Neuronal stem cell (in vitro differentiated cells): Measurements from ENCODE around the gene ITPR2.
"Not testable (repeated sequence)": the region's sequence is repeated elsewhere in the genome, so short reads cannot be mapped to it uniquely, and the experiment has no call there.

ENCODE experiments used
- DNase-seq: peaks from one replicate; pipeline ENCODE4 v3.0.0-alpha.2; 2013; ENCODE audit warnings: low spot score
- H2AFZ ChIP-seq: one replicate; pipeline ENCODE4 v1.6.1; 2013; ENCODE audit warnings: mild to moderate bottlenecking, low read length, inconsistent platforms
- H2AK5ac ChIP-seq: 2 replicates; pipeline ENCODE4 v1.6.1; 2013; ENCODE audit warnings: low read depth, mild to moderate bottlenecking, inconsistent platforms, low read length, moderate library complexity, mixed read lengths
- H2BK120ac ChIP-seq: 2 replicates; pipeline ENCODE4 v1.6.1; 2013; ENCODE audit warnings: low read depth, mild to moderate bottlenecking, inconsistent platforms, low read length, moderate library complexity, mixed read lengths
- H2BK12ac ChIP-seq: one replicate; pipeline ENCODE4 v1.6.1; 2013; ENCODE audit warnings: low read length, inconsistent platforms
- H2BK15ac ChIP-seq: 2 replicates; pipeline ENCODE4 v1.6.1; 2013; ENCODE audit warnings: mild to moderate bottlenecking, low read length, inconsistent platforms, mixed read lengths
- H2BK5ac ChIP-seq: one replicate; pipeline ENCODE4 v1.6.1; 2013; ENCODE audit warnings: inconsistent platforms, mild to moderate bottlenecking, low read length, moderate library complexity
- H3K14ac ChIP-seq: one replicate; pipeline ENCODE4 v1.6.1; 2013; ENCODE audit warnings: low read length, inconsistent platforms
- H3K18ac ChIP-seq: 2 replicates; pipeline ENCODE4 v1.6.1; 2013; ENCODE audit warnings: low read length, inconsistent platforms
- H3K23ac ChIP-seq: 2 replicates; pipeline ENCODE4 v1.6.1; 2013; ENCODE audit warnings: low read depth, mild to moderate bottlenecking, mixed read lengths, low read length, inconsistent platforms; ENCODE audit not compliant: poor library complexity
- H3K27ac ChIP-seq: replicated peaks from 3 replicates; pipeline ENCODE4 v1.5.1; 2013; ENCODE audit warnings: low read length, inconsistent platforms
- H3K27me3 ChIP-seq, 3 experiments: 2 replicates each; pipeline ENCODE4 v1.6.1; 2013; ENCODE audit warnings: low read length in 3 of 3, mild to moderate bottlenecking in 2 of 3, inconsistent platforms in 1 of 3, low read depth in 1 of 3, mixed read lengths in 1 of 3, moderate library complexity in 1 of 3; ENCODE audit not compliant: control insufficient read depth in 3 of 3, insufficient read depth in 3 of 3
- H3K36me3 ChIP-seq, 2 donors: replicated peaks in 1 of 2; 2 replicates each; pipeline ENCODE4 v1.6.1; 2013; ENCODE audit warnings: low read length in 2 of 2; ENCODE audit not compliant: control insufficient read depth in 2 of 2, insufficient read depth in 2 of 2
- H3K4ac ChIP-seq: 2 replicates; pipeline ENCODE4 v1.6.1; 2013; ENCODE audit warnings: inconsistent platforms, mild to moderate bottlenecking, low read length, moderate library complexity
- H3K4me1 ChIP-seq, 2 donors: 1 replicate in 1 of 2; 2 replicates in 1 of 2; pipeline ENCODE4 v1.6.1; 2013; ENCODE audit warnings: low read length in 2 of 2, low read depth in 1 of 2; ENCODE audit not compliant: control insufficient read depth in 2 of 2, insufficient read depth in 1 of 2
- H3K4me2 ChIP-seq: one replicate; pipeline ENCODE4 v1.6.1; 2013; ENCODE audit warnings: mild to moderate bottlenecking, low read length, inconsistent platforms; ENCODE audit not compliant: insufficient read depth, poor library complexity, severe bottlenecking
- H3K4me3 ChIP-seq, 2 donors: 2 replicates each; pipeline ENCODE4 v1.5.1; 2013; ENCODE audit warnings: low read length in 2 of 2, mild to moderate bottlenecking in 2 of 2, inconsistent platforms in 1 of 2, moderate library complexity in 1 of 2
- H3K79me1 ChIP-seq: one replicate; pipeline ENCODE4 v1.6.1; 2013; ENCODE audit warnings: low read depth, mild to moderate bottlenecking, inconsistent platforms, low read length, moderate library complexity
- H3K9ac ChIP-seq: one replicate; pipeline ENCODE4 v1.6.1; 2013; ENCODE audit warnings: mild to moderate bottlenecking, low read depth, low read length, inconsistent platforms; ENCODE audit not compliant: poor library complexity
- H3K9me3 ChIP-seq, 2 donors: replicated peaks in 1 of 2; 2 replicates each; pipeline versions ENCODE3 to v1.6.1; 2013; ENCODE audit warnings: low read length in 2 of 2, mild to moderate bottlenecking in 2 of 2, inconsistent platforms in 1 of 2, low read depth in 1 of 2, mixed read lengths in 1 of 2, moderate library complexity in 1 of 2; ENCODE audit not compliant: control insufficient read depth in 2 of 2, insufficient read depth in 1 of 2
- H4K8ac ChIP-seq: one replicate; pipeline ENCODE4 v1.6.1; 2013; ENCODE audit warnings: low read depth, mild to moderate bottlenecking, inconsistent platforms, low read length, moderate library complexity
- H4K91ac ChIP-seq: one replicate; pipeline ENCODE4 v1.6.1; 2013; ENCODE audit warnings: low read length, low read depth, mild to moderate bottlenecking, inconsistent platforms; ENCODE audit not compliant: poor library complexity
- WGBS, 2 donors: extraction: QIAGEN DNeasy Blood & Tissue Kit; methylation state at CpG; one replicate each; pipeline ENCODE4 v1.1.7; 2013; ENCODE audit warnings: missing lambda C conversion rate in 2 of 2, mixed read lengths in 1 of 2; ENCODE audit not compliant: insufficient read length in 2 of 2, insufficient replicate concordance in 1 of 2; ENCODE audit errors: extremely low coverage in 2 of 2; 5-methylcytosine and 5-hydroxymethylcytosine counted together

The ITPR2 gene

DNA sequence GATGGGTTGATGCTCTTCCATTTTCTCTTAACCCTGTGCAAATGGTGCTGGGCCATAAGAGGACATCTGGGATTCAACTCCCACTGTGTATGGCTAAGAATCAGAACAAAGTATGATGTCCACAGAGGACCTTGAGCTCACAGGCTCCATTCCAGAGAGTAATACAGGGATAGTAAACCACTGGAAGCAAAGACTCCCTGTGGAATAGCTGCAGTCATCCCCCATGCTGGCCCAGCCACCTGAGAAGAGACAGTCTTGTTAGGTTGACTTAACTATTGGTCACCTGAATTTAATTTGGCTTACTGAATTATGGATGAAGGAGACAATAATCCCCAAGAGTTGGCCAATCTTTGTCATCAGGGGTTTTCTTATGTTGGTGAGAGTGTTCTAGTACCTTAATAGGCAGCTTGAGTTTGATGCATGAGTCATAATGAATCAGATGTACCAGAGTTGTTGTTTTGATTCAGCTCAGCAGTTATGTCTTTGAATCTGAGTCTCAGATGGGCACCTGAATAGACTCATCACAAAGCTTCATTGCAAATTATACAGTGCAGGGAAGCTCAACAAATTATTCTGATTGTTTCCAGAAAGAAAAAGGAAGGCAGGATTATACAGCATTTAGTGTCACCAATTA lies 514.9 kb downstream of the ITPR2 start:
- H3K18ac ChIP-seq = no peak overlapping the region
- no peak overlapping the region for H4K91ac ChIP-seq
- no peak overlapping the region for H3K9ac ChIP-seq
- H3K36me3 ChIP-seq = no peaks in the 10 kb centered on the region
- H2AK5ac ChIP-seq = no peak overlapping the region
- peak overlapping the region; percentile 84 for H2AFZ ChIP-seq
- H3K79me1 ChIP-seq = no peaks in the 10 kb centered on the region
- no peak overlapping the region for H2BK15ac ChIP-seq
- H2BK120ac ChIP-seq = no peak overlapping the region
- H2BK12ac ChIP-seq = no peak overlapping the region
- no peak for DNase-seq
- peaks cover 0 to 6% of the 10 kb centered on the region in 2 donors for H3K9me3 ChIP-seq
- no peak overlapping the region for H3K27ac ChIP-seq
- H3K4ac ChIP-seq = no peak overlapping the region
- H3K23ac ChIP-seq = no peak overlapping the region
- no peak overlapping the region for H2BK5ac ChIP-seq
- no peak overlapping the region for H3K14ac ChIP-seq
- H3K4me1 ChIP-seq = peaks cover 0 to 6% of the 10 kb centered on the region in 2 donors
- H3K4me3 ChIP-seq = no peak overlapping the region
- H4K8ac ChIP-seq = no peak overlapping the region
- no peaks in the 10 kb centered on the region for H3K27me3 ChIP-seq
- H3K4me2 ChIP-seq = no peak overlapping the region

DNA sequence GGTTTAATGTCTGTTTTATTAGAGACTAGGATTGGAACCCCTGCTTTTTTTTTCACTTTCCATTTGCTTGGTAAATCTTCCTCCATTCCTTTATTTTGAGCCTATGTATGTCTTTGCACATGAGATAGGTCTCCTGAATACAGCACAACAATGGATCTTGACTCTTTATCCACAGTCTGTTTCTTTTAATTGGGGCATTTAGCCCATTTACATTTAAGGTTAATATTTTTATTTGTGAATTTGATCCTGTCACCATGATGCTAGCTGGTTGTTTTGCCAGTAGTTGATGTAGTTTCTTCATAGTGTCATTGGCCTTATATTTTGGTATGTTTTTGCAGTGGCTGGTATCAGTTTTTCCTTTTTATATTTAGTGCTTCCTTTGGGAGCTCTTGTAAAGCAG lies 518.9 kb downstream of the ITPR2 start:
- not testable (repeated sequence) for H2AK5ac ChIP-seq, H3K9me3 ChIP-seq, H3K79me1 ChIP-seq, H3K18ac ChIP-seq, H3K4me3 ChIP-seq, DNase-seq, H3K4me2 ChIP-seq, H2AFZ ChIP-seq, H3K9ac ChIP-seq, H2BK120ac ChIP-seq, H2BK15ac ChIP-seq, H3K4me1 ChIP-seq, H2BK5ac ChIP-seq, H2BK12ac ChIP-seq, H3K14ac ChIP-seq, H3K36me3 ChIP-seq, H4K8ac ChIP-seq, H3K4ac ChIP-seq, H3K23ac ChIP-seq, H3K27ac ChIP-seq, H4K91ac ChIP-seq, H3K27me3 ChIP-seq

DNA sequence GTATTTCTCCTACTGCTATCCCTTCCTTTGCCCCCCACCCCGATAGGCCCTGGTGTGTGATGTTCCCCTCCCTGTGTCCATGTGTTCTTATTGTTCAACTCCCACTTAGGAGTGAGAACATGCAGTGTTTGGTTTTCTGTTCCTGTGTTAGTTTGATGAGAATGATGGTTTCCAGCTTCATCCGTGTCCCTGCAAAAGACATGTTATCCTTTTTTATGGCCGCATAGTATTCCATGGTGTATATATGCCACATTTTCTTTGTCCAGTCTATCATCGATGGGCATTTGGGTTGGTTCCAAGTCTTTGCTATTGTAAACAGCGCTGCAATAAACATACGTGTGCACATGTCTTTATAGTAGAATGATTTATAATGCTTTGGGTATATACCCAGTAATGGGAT lies 522.5 kb downstream of the ITPR2 start:
- not testable (repeated sequence) for H3K27me3 ChIP-seq, H2BK12ac ChIP-seq, H4K91ac ChIP-seq, H3K4me2 ChIP-seq, DNase-seq, H3K23ac ChIP-seq, H3K36me3 ChIP-seq, H3K14ac ChIP-seq, H2BK5ac ChIP-seq, H2BK15ac ChIP-seq, H3K9ac ChIP-seq, H3K4me3 ChIP-seq, H3K27ac ChIP-seq, H4K8ac ChIP-seq, H3K79me1 ChIP-seq, H3K4me1 ChIP-seq, H2AK5ac ChIP-seq, H3K18ac ChIP-seq, H2AFZ ChIP-seq, H2BK120ac ChIP-seq, H3K9me3 ChIP-seq, H3K4ac ChIP-seq
- no CpG with 5 or more reads among the region's 6 CpGs for WGBS, 2 donors

DNA sequence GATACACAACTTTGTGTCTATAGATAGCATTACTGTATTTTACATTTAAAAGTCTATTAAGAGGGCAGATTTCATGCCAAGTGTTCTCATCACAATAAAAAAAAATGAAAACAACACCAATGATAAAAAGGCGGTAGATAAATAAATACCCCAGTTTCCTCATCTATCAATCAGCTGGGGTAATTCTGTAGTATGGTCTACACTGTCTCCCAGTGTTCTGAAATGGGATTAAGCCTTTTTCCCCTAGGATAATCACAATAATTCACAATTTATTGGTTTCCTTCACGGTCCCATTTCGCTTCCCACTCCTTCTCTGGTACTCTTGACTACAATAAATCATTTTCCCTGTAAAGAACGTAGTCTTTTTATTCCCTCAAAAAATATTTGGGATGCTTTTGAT lies 523.4 kb downstream of the ITPR2 start:
- no peaks in the 10 kb centered on the region for H3K79me1 ChIP-seq
- no peaks in the 10 kb centered on the region for H3K27me3 ChIP-seq
- WGBS, 2 donors = no CpG with 5 or more reads among the region's 4 CpGs
- no peak overlapping the region for H3K4ac ChIP-seq
- no peak overlapping the region for H4K91ac ChIP-seq
- no peak overlapping the region for H2BK15ac ChIP-seq
- no peak overlapping the region for H3K4me3 ChIP-seq
- DNase-seq = no peak
- no peak overlapping the region for H3K18ac ChIP-seq
- no peak overlapping the region for H3K14ac ChIP-seq
- H3K4me1 ChIP-seq = no peaks in the 10 kb centered on the region
- H2AK5ac ChIP-seq = no peak overlapping the region
- H3K4me2 ChIP-seq = no peak overlapping the region
- H2AFZ ChIP-seq = no peak overlapping the region
- H4K8ac ChIP-seq = no peak overlapping the region
- peaks cover 0 to 3% of the 10 kb centered on the region in 2 donors for H3K9me3 ChIP-seq
- H3K23ac ChIP-seq = no peak overlapping the region
- H3K9ac ChIP-seq = no peak overlapping the region
- H2BK120ac ChIP-seq = no peak overlapping the region
- H3K27ac ChIP-seq = no peak overlapping the region
- no peak overlapping the region for H2BK12ac ChIP-seq
- no peaks in the 10 kb centered on the region for H3K36me3 ChIP-seq
- no peak overlapping the region for H2BK5ac ChIP-seq
